Measurements from ENCODE around the gene APEX2. TPM values are rescaled to one million over a fixed set of nuclear protein-coding genes. Genes with fewer than 3 reads are reported as not detected.

APEX2 gene
- total and polyA plus RNA-seq, 2 donors (not counting 1 experiment from before 2014, with no cell fraction given), result 13.1 to 18.0 TPM

GRCh38 chrX:55029291-55029690, 29.1 kb downstream of the APEX2 start:
- Mint-ChIP-seq H3K4me3 (no peak overlapping the region), H3K27me3 (no peaks in the 10 kb centered on the region), H3K27ac (no peak overlapping the region), H3K4me1 (no peaks in the 10 kb centered on the region), H3K9me3 (ENCODE audit: insufficient read depth) (no peaks in the 10 kb centered on the region)
- Histone ChIP-seq H3K9me3 (ENCODE audit: control extremely low read depth in 1 of 3, control insufficient read depth in 2 of 3, insufficient read depth in 1 of 3, low read length in 2 of 3) (no peaks in the 10 kb centered on the region), H3K4me1 (ENCODE audit: control insufficient read depth in 2 of 2, insufficient read depth in 2 of 2, low read length in 2 of 2) (no peaks in the 10 kb centered on the region), H3K4me2 (replicated peaks; ENCODE audit: low read depth, low read length, poor library complexity, severe bottlenecking) (no peak overlapping the region), H3K4me3 (ENCODE audit: control extremely low read depth in 1 of 5, extremely low read depth in 1 of 5, insufficient read depth in 1 of 5, low read depth in 2 of 5, low read length in 4 of 5) (no peak overlapping the region), H3K27me3 (replicated peaks in 1 of 4; ENCODE audit: control extremely low read depth in 1 of 4, control insufficient read depth in 3 of 4, insufficient read depth in 4 of 4, low read length in 3 of 4) (no peaks in the 10 kb centered on the region), H3K36me3 (replicated peaks in 1 of 2; ENCODE audit: control extremely low read depth in 1 of 2, control insufficient read depth in 1 of 2, extremely low read depth in 1 of 2, insufficient read depth in 2 of 2, low read length in 1 of 2) (no peaks in the 10 kb centered on the region), H3K27ac (ENCODE audit: low read length in 2 of 2) (no peak overlapping the region), H2AFZ (ENCODE audit: insufficient read depth, low read depth, low read length, poor library complexity, severe bottlenecking) (no peak overlapping the region), H3K79me2 (ENCODE audit: control insufficient read depth, insufficient read depth, low read length) (no peaks in the 10 kb centered on the region), H4K20me1 (ENCODE audit: control insufficient read depth, insufficient read depth, low read length, poor library complexity, severe bottlenecking) (no peaks in the 10 kb centered on the region), H3K9ac (ENCODE audit: low read length) (no peak overlapping the region)
- ChIA-PET POLR2A (no interaction called here), CTCF (no interaction called here)
- intact Hi-C loops (cut with micrococcal nuclease), result no loop called here
- TF ChIP-seq CTCF (IDR thresholded peaks at IDR 0.05) (no peak), EZH2 (IDR thresholded peaks at IDR 0.05; ENCODE audit: borderline replicate concordance, insufficient read depth, low read depth, low read length, poor library complexity, severe bottlenecking) (no peak)
- no CpG with 5 or more reads among the region's 2 CpGs for WGBS (ENCODE audit: insufficient coverage)
- no peak for DNase-seq
- no peak for ATAC-seq (ENCODE audit: low read depth)

GRCh38 chrX:55030271-55031205, 30.4 kb downstream of the APEX2 start, which contains the start of gene ALAS2:
Gene ALAS2, minus strand, starts transcription at chrX:55030977. Its CDS starts 4,977 bp downstream, at chrX:55026000.
- no peaks in the 10 kb centered on the region for H3K4me1 ChIP-seq (ENCODE audit: control insufficient read depth in 2 of 2, insufficient read depth in 2 of 2, low read length in 2 of 2)
- H3K27ac ChIP-seq (ENCODE audit: low read length in 2 of 2), result no peak within 1 kb of the TSS
- intact Hi-C loops (cut with micrococcal nuclease), result no loop called here
- ChIA-PET CTCF (no interaction called here), POLR2A (no interaction called here)
- H3K4me3 ChIP-seq (ENCODE audit: control extremely low read depth in 1 of 5, extremely low read depth in 1 of 5, insufficient read depth in 1 of 5, low read depth in 2 of 5, low read length in 4 of 5), result no peak within 1 kb of the TSS
- H3K9me3 ChIP-seq (ENCODE audit: control extremely low read depth in 1 of 3, control insufficient read depth in 2 of 3, insufficient read depth in 1 of 3, low read length in 2 of 3), result no peaks in the 10 kb centered on the region
- no peaks in the 10 kb centered on the region for H3K9me3 Mint-ChIP-seq (ENCODE audit: insufficient read depth)
- H3K9ac ChIP-seq (ENCODE audit: low read length), result no peak within 1 kb of the TSS
- H4K20me1 ChIP-seq (ENCODE audit: control insufficient read depth, insufficient read depth, low read length, poor library complexity, severe bottlenecking), result no peaks in the 10 kb centered on the region
- ATAC-seq (ENCODE audit: low read depth), result no peak
- no peaks in the 10 kb centered on the region for H3K36me3 ChIP-seq (replicated peaks in 1 of 2; ENCODE audit: control extremely low read depth in 1 of 2, control insufficient read depth in 1 of 2, extremely low read depth in 1 of 2, insufficient read depth in 2 of 2, low read length in 1 of 2)
- no peak within 1 kb of the TSS for H2AFZ ChIP-seq (ENCODE audit: insufficient read depth, low read depth, low read length, poor library complexity, severe bottlenecking)
- H3K27me3 ChIP-seq (replicated peaks in 1 of 4; ENCODE audit: control extremely low read depth in 1 of 4, control insufficient read depth in 3 of 4, insufficient read depth in 4 of 4, low read length in 3 of 4), result no peaks in the 10 kb centered on the region
- H3K4me3 Mint-ChIP-seq, result no peak within 1 kb of the TSS
- no peaks in the 10 kb centered on the region for H3K27me3 Mint-ChIP-seq
- TF ChIP-seq CTCF (IDR thresholded peaks at IDR 0.05) (no peak), EZH2 (IDR thresholded peaks at IDR 0.05; ENCODE audit: borderline replicate concordance, insufficient read depth, low read depth, low read length, poor library complexity, severe bottlenecking) (no peak)
- H3K4me2 ChIP-seq (replicated peaks; ENCODE audit: low read depth, low read length, poor library complexity, severe bottlenecking), result no peak within 1 kb of the TSS
- WGBS (ENCODE audit: insufficient coverage), result 86% methylated on average over 2 of the region's 7 CpGs
- H3K4me1 Mint-ChIP-seq, result no peaks in the 10 kb centered on the region
- H3K27ac Mint-ChIP-seq, result no peak within 1 kb of the TSS
- no peaks in the 10 kb centered on the region for H3K79me2 ChIP-seq (ENCODE audit: control insufficient read depth, insufficient read depth, low read length)
- DNase-seq, result no peak

Data from B cell (primary cell).